NCI-H526 (cell line): Measurements from ENCODE around the gene SYCE3.

Experiments used
- DNase-seq, 2 experiments: peaks; one replicate each; lab custom pipeline; 2025; lab: John Stamatoyannopoulos, UW

The SYCE3 gene

GRCh38 chr22:50576070-50576469 lies 13.4 kb upstream of the SYCE3 start:
- peak; percentile 35 to 66 for DNase-seq

- no peak for DNase-seq
These were observed 12.8 kb upstream of the SYCE3 start for GRCh38 chr22:50575426-50575941.

DNA sequence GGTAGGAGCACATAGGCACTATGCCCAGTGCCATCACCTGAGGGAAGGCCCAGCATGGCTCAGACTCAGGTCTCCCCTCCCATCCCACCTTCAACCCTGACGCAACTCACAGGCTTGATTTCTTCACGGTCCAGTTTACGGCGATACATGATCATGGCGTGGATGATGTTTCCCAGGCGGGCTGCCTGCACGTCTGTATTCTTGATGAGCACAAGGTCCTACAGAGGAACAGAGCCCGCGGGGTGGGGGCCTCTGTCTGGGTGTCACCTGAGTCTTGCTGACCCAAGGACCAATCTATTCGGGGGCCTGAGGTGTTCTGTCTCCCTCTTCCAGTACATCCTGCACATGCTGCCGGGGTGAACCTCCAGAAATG lies 11.7 kb upstream of the SYCE3 start:
- no peak for DNase-seq

- no peak for DNase-seq
These were observed 11.0 kb upstream of the SYCE3 start for GRCh38 chr22:50573491-50574382.

DNA sequence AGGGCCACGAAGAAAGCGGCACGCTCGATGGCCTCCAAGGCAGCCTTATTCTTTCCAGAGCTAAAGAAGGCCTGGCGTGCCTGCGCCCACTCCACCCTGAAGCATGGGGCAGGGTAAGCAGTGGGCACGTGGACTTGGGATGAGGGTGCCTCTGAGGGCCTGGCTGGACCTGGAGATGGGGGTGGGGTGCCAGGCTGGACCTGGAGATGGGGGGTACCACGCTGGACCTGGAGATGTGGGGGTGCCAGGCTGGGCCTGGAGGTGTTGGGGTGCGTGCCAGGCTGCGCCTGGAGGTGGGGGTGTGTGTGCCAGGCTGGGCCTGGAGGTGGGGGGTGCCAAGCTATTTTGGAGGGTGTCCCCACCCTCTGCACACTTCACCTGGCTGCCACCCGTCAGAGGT lies 10.2 kb upstream of the SYCE3 start:
- DNase-seq, result no peak

DNA sequence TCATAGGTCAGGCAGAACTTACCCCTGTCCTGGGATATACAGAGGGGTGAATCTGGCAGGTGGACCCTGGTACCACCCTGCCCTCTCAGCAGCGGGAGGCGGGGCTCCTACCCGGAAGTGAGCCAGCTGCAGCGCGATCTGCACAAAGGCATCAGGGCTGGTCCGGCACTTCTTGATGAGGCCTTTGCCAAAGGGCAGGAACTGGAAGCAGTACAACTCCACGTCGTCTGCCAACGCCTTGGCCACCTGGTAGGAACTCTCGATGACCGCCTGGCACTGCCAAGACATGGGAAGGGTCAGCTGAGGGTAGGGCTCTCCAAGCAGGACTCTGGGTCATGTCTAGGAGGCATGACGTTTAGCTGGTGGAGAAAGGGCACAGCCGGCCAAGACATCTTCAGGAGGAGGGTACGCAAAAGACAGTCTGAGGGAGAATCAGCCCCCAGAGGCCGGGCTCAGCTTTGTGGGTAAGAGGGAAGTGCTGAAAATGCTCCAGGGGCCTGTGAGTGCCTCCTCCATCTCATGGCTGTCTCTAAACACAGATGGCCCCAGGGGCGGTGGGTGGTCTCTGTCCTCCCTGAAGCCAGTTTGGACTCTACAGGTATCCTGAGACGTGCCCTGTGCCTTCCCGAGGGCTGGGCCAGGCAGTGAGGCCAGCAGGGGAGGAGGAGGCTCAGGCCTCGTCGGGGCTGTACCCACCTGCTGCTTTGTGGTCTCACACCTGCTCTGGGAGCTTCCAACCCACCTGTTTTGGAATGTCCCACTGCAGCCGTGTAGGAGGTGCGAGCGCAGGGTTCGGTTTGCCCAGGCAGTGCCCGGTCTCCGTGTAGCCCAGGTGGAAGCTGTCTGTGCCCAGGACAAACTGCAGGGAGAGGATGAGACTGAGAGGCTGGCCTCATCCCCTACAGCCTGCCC lies 8.8 kb upstream of the SYCE3 start:
- no peak for DNase-seq

DNA sequence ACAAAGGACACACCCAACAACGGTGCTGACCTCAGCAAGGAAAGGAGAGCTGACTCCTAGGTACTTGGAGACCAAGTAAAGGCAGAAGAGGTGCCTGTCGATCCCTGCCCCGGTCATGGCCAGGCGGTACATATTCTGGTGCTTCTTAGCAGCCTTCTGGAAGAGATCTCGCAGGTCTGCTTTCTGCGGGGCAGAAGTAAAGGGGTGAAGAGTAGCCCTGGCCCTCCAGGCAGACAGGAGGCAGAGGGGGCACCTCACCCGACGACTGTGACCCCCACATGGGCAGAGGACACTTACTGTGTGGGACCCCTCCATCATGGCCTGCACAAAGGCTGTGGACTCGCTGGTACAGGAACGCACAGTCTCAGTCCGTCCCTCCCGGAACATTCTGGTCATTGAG lies 8.1 kb upstream of the SYCE3 start:
- no peak for DNase-seq

- DNase-seq, result peak in 1 of 2 experiments; percentile 35
These were observed 7.3 kb upstream of the SYCE3 start for GRCh38 chr22:50569896-50570535.

DNA sequence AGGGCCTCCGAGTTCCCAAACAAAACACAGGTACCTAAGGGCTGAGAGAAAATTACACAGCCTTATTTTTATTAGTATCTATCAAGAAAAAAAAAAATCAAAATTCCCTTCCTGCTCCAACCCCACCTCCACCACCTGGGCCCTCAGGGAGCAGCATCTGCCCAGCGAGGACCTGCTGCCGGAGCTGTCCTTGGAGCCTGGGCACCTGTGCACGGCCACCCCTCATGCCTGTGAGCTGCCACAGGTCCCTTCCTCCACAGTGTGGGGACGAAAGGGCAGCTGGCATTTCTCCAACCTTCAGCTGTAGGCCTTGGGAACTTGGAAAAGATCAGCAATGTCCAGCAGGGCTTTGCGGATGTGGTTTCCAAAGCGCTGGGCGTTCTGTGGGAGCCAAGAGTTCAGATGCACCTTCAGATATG lies 6.3 kb upstream of the SYCE3 start:
- no peak for DNase-seq

GRCh38 chr22:50568626-50569025 lies 5.9 kb upstream of the SYCE3 start:
- DNase-seq, result no peak

DNA sequence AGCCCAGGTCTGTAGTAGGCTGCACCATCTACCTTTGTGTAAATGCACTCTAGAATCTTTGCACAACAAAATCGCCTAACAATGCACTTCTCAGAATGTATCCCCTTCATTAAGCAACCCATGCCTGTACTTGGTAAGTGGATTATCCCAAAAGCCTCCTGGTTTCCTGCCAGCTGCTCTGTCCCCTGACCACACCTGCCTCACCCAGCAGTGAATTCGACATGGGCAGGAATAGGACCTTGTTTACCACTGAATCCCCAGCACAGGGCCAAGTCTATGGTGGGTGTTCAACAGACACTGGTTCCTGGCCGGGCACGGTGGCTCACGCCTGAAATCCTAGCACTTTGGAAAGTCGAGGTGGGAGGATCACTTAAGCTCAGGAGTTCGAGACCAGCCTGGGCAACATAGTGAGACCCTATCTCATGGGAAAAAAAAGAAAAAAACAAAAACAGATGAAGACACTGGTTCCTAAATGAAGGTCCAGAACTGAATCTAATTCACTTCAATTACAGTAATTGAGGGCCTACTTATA lies 5.1 kb upstream of the SYCE3 start:
- DNase-seq, result no peak

DNA sequence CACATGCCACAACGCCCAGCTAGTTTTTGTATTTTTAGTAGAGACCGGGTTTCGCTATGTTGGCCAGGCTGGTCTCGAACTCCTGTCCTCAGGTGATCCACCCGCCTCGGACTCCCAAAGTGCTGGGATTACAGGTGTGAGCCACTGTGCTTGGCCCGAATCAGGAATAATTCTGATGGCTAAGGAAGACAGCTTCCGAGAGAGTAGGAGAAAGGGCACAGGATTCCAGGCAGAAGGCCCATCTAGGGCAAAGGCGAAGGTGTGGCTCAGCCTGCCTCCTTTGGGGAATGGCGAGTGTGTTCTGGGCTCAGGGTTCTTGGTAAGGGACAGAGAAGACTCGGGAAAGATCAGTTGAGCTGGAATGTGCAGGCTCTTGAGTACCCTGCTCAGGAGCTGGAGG lies 1.6 kb upstream of the SYCE3 start:
- DNase-seq, result no peak

DNA sequence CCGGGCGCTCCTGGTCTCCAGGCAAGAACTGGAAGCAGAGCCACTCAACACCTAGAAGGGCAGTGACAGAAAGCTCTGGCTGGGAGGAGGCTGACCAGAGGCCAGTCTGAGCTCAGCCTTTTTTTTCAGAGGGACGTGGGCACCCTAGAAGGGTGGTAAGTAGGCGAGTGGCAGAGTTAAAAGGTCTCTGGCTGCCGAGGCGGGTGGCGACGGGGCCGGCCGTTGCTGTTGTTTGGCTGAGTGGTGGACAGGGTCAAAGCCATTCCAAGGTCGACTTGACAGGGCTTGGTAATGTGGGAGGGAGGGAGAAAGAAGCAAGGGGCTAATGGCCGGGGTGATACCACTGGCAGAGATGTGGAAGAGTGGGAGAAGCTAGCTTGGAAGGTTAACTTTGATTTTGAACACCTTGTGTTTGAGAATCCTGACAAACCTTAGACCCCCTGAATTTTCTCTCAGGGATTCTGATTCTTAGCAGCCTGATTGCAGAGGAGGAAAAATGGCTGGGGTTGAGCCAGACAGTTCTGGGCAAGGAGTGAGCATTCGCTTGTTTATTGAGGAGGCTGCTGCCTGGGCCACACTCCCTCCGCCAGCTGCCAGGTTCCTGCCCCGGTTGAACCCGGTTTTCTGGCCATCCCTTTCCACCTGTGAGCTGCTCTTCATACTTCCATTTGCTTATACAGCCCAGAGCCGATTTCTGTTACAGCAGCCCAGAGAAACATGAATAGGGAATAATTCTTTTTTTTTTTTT lies 868 bp upstream of the SYCE3 start:
- DNase-seq, result no peak

DNA sequence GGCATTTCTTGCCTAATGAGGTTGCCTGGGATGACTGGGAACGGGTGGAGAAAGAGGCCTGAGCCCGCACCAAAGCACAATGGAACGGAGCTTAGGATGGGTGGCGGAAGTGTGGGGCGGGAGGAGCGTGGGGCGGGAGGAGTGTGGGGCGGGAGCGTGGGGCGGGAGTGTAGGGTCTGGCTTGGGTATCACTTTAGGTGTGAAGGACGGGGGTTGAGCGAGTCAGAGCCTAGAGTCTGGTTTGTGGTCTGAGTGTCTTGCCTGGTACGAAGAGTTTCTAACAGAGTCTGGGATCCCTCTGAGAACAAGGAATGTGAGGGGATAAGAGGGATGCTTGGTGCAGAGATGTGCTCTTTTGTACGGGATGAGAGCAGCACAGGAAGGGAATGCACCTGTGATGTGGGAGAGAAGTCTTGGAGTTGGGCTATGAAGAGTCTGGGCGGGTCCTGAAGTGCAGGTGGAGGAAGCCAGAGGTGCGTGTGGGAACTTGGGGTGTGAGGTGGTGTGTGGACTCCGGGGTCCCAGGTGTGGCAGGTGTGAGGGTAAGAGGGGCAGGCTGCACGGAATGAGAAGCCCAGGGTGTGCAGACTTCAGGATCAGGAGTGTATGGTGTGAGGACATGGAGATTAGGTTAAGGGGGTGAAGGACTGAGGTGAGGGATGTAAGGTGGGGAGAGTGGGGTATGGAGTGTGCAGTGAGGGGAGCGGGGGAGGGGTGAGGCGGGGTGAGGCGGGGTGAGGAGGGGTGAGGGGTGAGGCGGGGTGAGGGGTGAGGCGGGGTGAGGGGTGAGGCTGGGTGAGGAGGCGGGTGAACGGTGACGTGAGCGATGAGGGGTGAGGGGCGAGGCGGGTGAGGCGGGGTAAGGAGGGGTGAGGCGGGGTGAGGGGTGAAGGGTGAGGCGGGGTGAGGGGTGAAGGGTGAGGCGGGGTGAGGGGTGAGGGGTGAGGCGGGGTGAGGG lies 1.0 kb downstream of the SYCE3 start:
- no peak for DNase-seq

DNA sequence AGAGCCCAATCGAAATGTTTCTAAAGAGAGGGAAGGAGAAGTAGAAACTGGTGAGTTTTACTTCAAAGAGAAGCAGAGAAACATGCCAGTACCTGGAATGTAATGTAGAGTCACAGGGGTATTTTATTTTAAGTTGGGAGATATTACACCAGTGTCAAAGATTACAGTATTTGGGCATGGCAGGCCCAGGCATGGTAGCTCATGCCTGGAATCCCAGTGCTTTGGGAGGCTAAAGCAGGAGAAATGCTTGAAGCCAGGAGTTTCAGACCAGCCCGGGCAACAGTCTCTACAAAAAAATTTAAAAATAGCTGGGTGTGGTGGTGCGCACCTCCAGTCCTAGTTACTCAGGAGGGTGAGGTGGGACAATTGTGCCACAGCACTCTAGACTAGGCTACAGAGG lies 2.7 kb downstream of the SYCE3 start:
- DNase-seq, result no peak

GRCh38 chr22:50556703-50557102 lies 6.0 kb downstream of the SYCE3 start:
- no peak for DNase-seq

DNA sequence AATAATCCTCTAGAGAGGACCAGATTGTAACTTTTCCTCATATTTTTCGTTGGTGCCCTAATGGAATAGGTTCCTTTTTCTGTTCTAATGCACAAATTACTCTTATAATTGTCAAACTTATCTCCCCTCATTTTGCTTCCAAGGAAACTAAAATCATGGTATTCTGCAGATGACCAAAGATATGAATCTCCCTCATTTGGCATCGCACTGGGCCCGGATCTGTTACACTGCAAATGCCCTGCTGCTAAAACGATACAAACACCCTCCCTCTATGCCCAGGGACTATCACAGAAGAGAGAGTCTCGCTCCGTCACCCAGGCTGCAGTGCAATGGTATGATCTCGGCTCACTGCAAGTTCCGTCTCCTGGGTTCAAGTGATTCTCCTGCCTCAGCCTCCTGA lies 9.4 kb downstream of the SYCE3 start:
- no peak for DNase-seq

- no peak for DNase-seq
These were observed 11.5 kb downstream of the SYCE3 start for GRCh38 chr22:50551160-50551752.

DNA sequence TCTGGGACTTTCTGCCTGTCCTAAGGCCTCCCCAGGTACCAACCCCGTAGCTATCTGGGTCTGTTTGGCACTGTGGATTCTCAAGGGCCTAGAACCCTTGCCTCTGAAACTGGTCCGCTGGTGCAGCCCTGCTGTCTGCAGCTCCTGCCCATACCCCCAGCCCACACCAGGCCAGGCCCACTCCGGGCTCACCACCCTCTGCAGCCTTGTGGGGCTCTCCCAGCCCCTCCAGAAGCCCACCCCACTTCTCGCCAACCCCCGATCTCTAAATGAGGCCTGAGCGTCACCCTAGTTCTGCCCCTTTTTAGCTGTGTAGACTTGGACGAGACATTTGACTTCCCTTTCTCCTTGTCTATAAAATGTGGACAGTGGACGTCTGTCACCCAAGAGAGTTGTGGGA lies 12.3 kb downstream of the SYCE3 start:
- no peak for DNase-seq
